ENCODE data around the gene SLC51A.
"Not testable (repeated sequence)": the region's sequence is repeated elsewhere in the genome, so short reads cannot be mapped to it uniquely, and the experiment has no call there.

Gene SLC51A

DNA sequence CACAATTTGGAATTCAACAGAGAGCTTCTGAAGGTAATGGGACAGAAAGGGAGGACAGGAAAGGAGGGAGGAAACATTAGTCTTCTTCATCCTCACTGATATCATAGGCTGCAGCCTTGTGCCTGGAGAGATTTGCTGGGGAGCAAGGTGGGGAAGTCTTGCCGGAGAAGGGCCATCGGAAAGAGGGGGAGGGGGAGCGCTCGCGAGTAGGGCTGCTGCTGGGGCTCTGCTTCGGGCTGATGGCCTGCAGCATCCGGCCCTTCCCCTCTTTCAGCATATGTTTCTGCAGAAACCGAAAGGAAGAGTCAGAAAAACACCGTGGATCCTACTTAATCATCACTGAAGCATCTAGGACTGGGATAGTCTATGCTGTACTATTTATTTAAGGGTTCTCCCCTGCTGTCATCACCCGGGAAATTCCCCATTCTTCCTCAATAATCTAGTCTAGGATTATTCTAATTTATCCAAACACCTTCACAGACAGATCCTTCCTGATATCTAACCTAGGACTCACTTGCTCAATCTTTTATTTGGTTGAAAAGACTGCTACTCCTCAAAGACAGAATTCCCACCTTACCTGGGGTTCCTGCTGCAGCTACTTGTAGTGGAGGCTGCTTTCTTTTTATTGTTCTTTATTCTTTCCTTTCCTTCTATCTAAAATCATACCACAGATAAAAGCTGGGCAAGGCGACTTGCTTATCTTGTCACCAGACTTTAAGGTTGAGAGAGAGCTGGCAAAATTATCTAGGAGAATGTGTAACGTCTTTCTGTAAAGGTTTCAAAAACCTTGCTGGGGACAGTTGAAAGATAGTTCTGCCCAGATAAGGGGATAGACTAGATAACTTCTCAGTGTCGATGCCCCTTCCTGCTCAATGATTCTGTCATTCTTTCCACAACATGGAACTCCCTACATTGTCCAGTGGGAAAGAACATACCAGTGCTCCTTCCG, 22.6 kb downstream of the SLC51A start:
- Histone ChIP-seq H3K9ac (ENCODE audit: insufficient read length, low read depth) (no peak overlapping the region), H3K4me3 (ENCODE audit: insufficient read length, low read depth) (no peak overlapping the region), H3K27me3 (ENCODE audit: insufficient read depth, insufficient read length) (no peaks in the 10 kb centered on the region), H3K36me3 (ENCODE audit: insufficient read depth, insufficient read length, low read length) (peaks cover 72% of the 10 kb centered on the region), H3K9me3 (ENCODE audit: insufficient read depth, low read length) (no peaks in the 10 kb centered on the region), H3K4me1 (ENCODE audit: insufficient read depth, insufficient read length) (no peaks in the 10 kb centered on the region)
- DNase-seq (ENCODE audit: low read depth, low spot score) = no peak
- TF ChIP-seq YY1 (IDR thresholded peaks at IDR 0.05; ENCODE audit: insufficient read depth, insufficient read length) (no peak), SUZ12 (IDR thresholded peaks at IDR 0.05; ENCODE audit: extremely low read depth, insufficient read depth, insufficient read length) (no peak), ZNF274 (IDR thresholded peaks at IDR 0.05; ENCODE audit: low read depth, low read length) (no peak)

DNA sequence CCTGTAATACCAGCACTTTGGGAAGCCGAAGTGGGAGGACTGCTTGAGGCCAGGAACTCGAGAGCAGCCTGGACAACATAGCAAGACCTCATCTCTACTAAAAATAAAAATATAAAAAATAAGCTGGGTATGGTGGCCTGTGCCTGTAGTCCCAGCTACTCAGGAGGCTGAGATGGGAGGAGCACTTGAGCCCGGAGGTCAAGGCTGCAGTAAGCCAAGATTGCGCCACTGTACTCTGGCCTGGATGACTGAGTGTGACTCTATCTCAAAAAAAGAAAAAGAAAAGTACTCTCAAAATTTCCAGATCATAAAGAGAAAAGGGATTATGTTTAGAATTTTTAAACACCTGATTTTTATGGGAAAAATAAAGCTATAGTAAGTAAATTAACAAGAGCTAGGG, 24.1 kb downstream of the SLC51A start:
- Histone ChIP-seq H3K4me1 (ENCODE audit: insufficient read depth, insufficient read length) (no peaks in the 10 kb centered on the region), H3K9ac (ENCODE audit: insufficient read length, low read depth) (no peak overlapping the region), H3K27me3 (ENCODE audit: insufficient read depth, insufficient read length) (no peaks in the 10 kb centered on the region), H3K36me3 (ENCODE audit: insufficient read depth, insufficient read length, low read length) (peaks cover 75% of the 10 kb centered on the region), H3K4me3 (ENCODE audit: insufficient read length, low read depth) (no peak overlapping the region), H3K9me3 (ENCODE audit: insufficient read depth, low read length) (no peaks in the 10 kb centered on the region; the same call in 1 of the 2 replicates)
- TF ChIP-seq ZNF274 (IDR thresholded peaks at IDR 0.05; ENCODE audit: low read depth, low read length) (no peak), YY1 (IDR thresholded peaks at IDR 0.05; ENCODE audit: insufficient read depth, insufficient read length) (no peak), SUZ12 (IDR thresholded peaks at IDR 0.05; ENCODE audit: extremely low read depth, insufficient read depth, insufficient read length) (no peak)
- no peak for DNase-seq (ENCODE audit: low read depth, low spot score)

DNA sequence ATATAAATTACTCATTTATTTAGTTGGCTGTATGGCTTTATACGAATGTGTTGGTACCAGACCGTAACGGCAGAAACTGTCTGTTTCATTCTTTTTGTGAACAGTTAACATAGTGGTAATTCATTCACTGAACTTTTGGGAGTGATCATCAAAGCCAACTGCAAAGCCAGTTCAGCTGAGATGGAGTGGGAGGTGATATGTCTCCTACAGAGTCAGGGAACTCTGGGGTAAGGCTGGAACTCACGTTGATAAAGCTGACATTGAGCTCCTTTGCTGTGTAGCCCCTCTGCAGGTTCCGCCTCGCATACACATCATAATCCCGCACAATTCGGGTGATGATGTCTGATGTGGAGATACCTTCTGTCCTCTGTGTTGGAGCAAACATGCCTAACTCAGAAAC, 25.4 kb downstream of the SLC51A start:
- H3K9me3 ChIP-seq (ENCODE audit: insufficient read depth, low read length) = no peaks in the 10 kb centered on the region; the same call in 1 of the 2 replicates
- no peak overlapping the region for H3K9ac ChIP-seq (ENCODE audit: insufficient read length, low read depth)
- TF ChIP-seq ZNF274 (IDR thresholded peaks at IDR 0.05; ENCODE audit: low read depth, low read length) (no peak), SUZ12 (IDR thresholded peaks at IDR 0.05; ENCODE audit: extremely low read depth, insufficient read depth, insufficient read length) (no peak), YY1 (IDR thresholded peaks at IDR 0.05; ENCODE audit: insufficient read depth, insufficient read length) (no peak)
- no peaks in the 10 kb centered on the region for H3K4me1 ChIP-seq (ENCODE audit: insufficient read depth, insufficient read length)
- H3K4me3 ChIP-seq (ENCODE audit: insufficient read length, low read depth) = no peak overlapping the region
- H3K36me3 ChIP-seq (ENCODE audit: insufficient read depth, insufficient read length, low read length) = peaks cover 75% of the 10 kb centered on the region
- no peak for DNase-seq (ENCODE audit: low read depth, low spot score)
- H3K27me3 ChIP-seq (ENCODE audit: insufficient read depth, insufficient read length) = no peaks in the 10 kb centered on the region

DNA sequence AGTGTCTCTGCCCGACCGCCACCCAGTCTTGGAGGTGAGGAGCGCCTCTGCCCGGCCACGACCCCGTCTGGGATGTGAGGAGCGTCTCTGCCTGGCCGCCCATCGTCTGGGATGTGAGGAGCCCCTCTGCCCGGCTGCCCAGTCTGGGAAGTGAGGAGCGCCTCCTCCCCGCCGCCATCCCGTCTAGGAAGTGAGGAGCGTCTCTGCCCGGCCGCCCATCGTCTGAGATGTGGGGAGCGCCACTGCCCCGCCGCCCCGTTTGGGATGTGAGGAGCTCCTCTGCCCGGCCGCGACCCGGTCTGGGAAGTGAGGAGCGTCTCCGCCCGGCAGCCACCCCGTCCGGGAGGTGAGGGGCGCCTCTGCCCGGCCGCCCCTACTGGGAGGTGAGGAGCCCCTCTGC, 27.8 kb downstream of the SLC51A start:
- H3K4me3 ChIP-seq (ENCODE audit: insufficient read length, low read depth); H3K9ac ChIP-seq (ENCODE audit: insufficient read length, low read depth); DNase-seq (ENCODE audit: low read depth, low spot score); H3K4me1 ChIP-seq (ENCODE audit: insufficient read depth, insufficient read length); H3K9me3 ChIP-seq (ENCODE audit: insufficient read depth, low read length); H3K27me3 ChIP-seq (ENCODE audit: insufficient read depth, insufficient read length): not testable (repeated sequence)
- peaks cover 69% of the 10 kb centered on the region for H3K36me3 ChIP-seq (ENCODE audit: insufficient read depth, insufficient read length, low read length)

DNA sequence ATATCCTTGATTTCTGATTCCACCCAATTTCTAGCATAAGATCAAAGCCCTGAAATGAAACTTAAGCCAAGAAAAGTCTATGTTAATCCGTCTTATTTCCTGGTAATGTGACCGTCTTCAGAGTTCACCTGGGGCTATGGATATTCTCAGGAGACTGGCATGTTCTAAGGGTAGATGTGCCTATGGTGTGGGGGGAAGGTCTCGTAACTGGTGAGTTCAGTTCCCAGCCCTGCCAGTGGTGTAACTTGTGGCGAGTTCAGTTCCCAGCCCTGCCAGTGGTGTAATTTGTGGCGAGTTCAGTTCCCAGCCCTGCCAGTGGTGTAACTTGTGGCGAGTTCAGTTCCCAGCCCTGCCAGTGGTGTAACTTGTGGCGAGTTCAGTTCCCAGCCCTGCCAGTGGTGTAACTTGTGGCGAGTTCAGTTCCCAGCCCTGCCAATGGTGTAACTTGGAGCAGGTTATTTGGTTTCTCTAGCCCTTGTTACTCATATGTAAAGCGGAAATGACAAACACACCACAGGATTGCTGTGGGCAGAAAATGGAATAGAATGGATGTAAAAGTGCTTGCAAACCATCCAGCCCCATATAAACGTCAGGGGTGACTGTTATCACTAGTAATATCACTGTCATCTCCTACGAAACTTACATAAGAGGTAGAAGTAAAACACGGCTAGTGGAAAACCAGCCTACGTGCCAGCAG, 30.4 kb downstream of the SLC51A start:
- Histone ChIP-seq H3K9ac (ENCODE audit: insufficient read length, low read depth) (no peak overlapping the region), H3K27me3 (ENCODE audit: insufficient read depth, insufficient read length) (no peaks in the 10 kb centered on the region), H3K4me3 (ENCODE audit: insufficient read length, low read depth) (no peak overlapping the region), H3K36me3 (ENCODE audit: insufficient read depth, insufficient read length, low read length) (peaks cover 59% of the 10 kb centered on the region), H3K9me3 (ENCODE audit: insufficient read depth, low read length) (no peaks in the 10 kb centered on the region; the same call in 1 of the 2 replicates), H3K4me1 (ENCODE audit: insufficient read depth, insufficient read length) (no peaks in the 10 kb centered on the region)
- DNase-seq (ENCODE audit: low read depth, low spot score) = no peak
- TF ChIP-seq ZNF274 (IDR thresholded peaks at IDR 0.05; ENCODE audit: low read depth, low read length) (no peak), SUZ12 (IDR thresholded peaks at IDR 0.05; ENCODE audit: extremely low read depth, insufficient read depth, insufficient read length) (no peak), YY1 (IDR thresholded peaks at IDR 0.05; ENCODE audit: insufficient read depth, insufficient read length) (no peak)

DNA sequence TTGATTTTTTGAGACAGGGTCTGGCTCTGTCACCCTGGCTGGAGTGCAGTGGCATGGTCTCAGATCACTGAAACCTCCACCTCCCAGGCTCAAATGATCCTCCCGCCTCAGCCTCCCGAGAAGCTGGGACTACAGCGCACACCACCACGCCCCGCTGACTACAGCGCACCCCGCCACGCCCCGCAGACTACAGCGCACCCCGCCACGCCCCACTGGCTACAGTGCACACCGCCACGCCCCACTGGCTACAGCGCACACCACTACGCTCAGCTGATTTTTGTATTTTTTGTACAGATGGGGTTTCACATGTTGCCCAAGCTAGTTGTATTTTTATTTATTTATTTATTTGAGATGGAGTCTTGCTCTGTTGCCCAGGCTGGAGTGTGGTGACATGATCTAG, 35.6 kb downstream of the SLC51A start:
- H3K9ac ChIP-seq (ENCODE audit: insufficient read length, low read depth) = no peak overlapping the region
- TF ChIP-seq SUZ12 (IDR thresholded peaks at IDR 0.05; ENCODE audit: extremely low read depth, insufficient read depth, insufficient read length) = no peak
- TF ChIP-seq YY1 (IDR thresholded peaks at IDR 0.05; ENCODE audit: insufficient read depth, insufficient read length) = no peak
- TF ChIP-seq ZNF274 (IDR thresholded peaks at IDR 0.05; ENCODE audit: low read depth, low read length) = no peak
- no peaks in the 10 kb centered on the region for H3K4me1 ChIP-seq (ENCODE audit: insufficient read depth, insufficient read length)
- no peaks in the 10 kb centered on the region for H3K27me3 ChIP-seq (ENCODE audit: insufficient read depth, insufficient read length)
- no peak for DNase-seq (ENCODE audit: low read depth, low spot score)
- no peaks in the 10 kb centered on the region for H3K9me3 ChIP-seq (ENCODE audit: insufficient read depth, low read length)
- H3K36me3 ChIP-seq (ENCODE audit: insufficient read depth, insufficient read length, low read length) = peaks cover 58% of the 10 kb centered on the region
- no peak overlapping the region for H3K4me3 ChIP-seq (ENCODE audit: insufficient read length, low read depth)

All from NT2/D1 (cell line).